ENCODE results near the gene SNRNP25.

Gene SNRNP25

GRCh38 chr16:61879-62281 lies 8.3 kb downstream of the SNRNP25 start:
- Histone ChIP-seq H3K4me3 (ENCODE audit: insufficient read depth, low read length, poor library complexity, severe bottlenecking) (no peak overlapping the region), H3K27ac (ENCODE audit: low read depth, low read length) (no peak overlapping the region), H3K9me3 (ENCODE audit: insufficient read depth, low read length) (no peaks in the 10 kb centered on the region), H3F3A (ENCODE audit: insufficient read depth) (no peaks in the 10 kb centered on the region), H3K4me2 (ENCODE audit: low read depth, low read length, poor library complexity, severe bottlenecking) (no peak overlapping the region), H4K20me1 (ENCODE audit: low read depth, low read length) (no peaks in the 10 kb centered on the region), H3K79me2 (ENCODE audit: insufficient read depth, low read length) (no peaks in the 10 kb centered on the region), H3K9ac (ENCODE audit: low read length) (no peak overlapping the region), H3K27me3 (ENCODE audit: low read length) (no peaks in the 10 kb centered on the region), H2AFZ (ENCODE audit: low read depth, low read length, severe bottlenecking) (no peak overlapping the region), H3K9me2 (replicated peaks; ENCODE audit: insufficient read depth, low read length) (no peaks in the 10 kb centered on the region), H3K36me3 (ENCODE audit: low read length) (no peaks in the 10 kb centered on the region)
- no peak for TF ChIP-seq EZH2phosphoT487 (conservative IDR thresholded peaks at IDR 0.05; ENCODE audit: low read length)
- TF ChIP-seq, protein P1, sequence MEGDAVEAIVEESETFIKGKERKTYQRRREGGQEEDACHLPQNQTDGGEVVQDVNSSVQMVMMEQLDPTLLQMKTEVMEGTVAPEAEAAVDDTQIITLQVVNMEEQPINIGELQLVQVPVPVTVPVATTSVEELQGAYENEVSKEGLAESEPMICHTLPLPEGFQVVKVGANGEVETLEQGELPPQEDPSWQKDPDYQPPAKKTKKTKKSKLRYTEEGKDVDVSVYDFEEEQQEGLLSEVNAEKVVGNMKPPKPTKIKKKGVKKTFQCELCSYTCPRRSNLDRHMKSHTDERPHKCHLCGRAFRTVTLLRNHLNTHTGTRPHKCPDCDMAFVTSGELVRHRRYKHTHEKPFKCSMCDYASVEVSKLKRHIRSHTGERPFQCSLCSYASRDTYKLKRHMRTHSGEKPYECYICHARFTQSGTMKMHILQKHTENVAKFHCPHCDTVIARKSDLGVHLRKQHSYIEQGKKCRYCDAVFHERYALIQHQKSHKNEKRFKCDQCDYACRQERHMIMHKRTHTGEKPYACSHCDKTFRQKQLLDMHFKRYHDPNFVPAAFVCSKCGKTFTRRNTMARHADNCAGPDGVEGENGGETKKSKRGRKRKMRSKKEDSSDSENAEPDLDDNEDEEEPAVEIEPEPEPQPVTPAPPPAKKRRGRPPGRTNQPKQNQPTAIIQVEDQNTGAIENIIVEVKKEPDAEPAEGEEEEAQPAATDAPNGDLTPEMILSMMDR (IDR thresholded peaks at IDR 0.05; ENCODE audit: insufficient read depth, low read length, poor library complexity, severe bottlenecking): no peak

DNA sequence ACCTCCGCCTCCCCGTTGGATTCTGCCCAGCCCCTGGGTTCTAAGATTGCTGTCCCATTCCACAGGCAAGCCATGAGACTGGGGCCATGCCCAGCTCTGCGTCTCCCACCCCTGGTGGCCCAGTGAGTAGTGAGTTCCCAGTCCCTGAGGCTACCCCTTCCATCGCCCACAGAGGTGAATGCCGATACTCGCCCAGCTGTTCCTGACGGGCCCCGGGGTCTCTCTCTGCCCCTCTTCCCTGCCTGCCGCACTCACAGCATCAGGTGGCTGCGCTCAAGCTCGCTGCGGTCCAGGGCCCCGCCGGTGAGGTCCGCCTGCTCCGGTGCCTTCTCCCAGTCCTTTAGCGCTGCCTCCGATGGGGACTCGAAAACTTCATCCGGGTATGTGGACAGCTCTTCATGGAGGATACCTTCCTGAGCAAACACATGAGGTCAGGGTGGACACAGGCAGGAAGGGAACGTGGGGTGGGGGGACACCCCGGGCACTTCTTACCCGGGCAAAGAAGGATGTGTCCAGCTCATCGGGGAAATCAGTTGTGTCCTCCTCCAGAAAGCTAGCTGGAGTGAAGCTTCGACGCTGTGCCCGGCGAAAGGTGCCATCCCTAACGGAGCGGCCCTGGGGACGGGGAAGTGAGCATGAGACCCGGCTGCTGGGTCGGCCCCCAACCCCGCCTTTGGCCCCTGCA lies 8.8 kb downstream of the SNRNP25 start:
- Histone ChIP-seq H3K27me3 (ENCODE audit: low read length) (no peaks in the 10 kb centered on the region), H3K9me2 (replicated peaks; ENCODE audit: insufficient read depth, low read length) (no peaks in the 10 kb centered on the region), H3F3A (ENCODE audit: insufficient read depth) (no peaks in the 10 kb centered on the region), H4K20me1 (ENCODE audit: low read depth, low read length) (no peaks in the 10 kb centered on the region), H2AFZ (ENCODE audit: low read depth, low read length, severe bottlenecking) (no peak overlapping the region), H3K27ac (ENCODE audit: low read depth, low read length) (no peak overlapping the region), H3K36me3 (ENCODE audit: low read length) (no peaks in the 10 kb centered on the region), H3K4me2 (ENCODE audit: low read depth, low read length, poor library complexity, severe bottlenecking) (no peak overlapping the region), H3K4me3 (ENCODE audit: insufficient read depth, low read length, poor library complexity, severe bottlenecking) (no peak overlapping the region), H3K79me2 (ENCODE audit: insufficient read depth, low read length) (no peaks in the 10 kb centered on the region), H3K9me3 (ENCODE audit: insufficient read depth, low read length) (no peaks in the 10 kb centered on the region), H3K9ac (ENCODE audit: low read length) (no peak overlapping the region)
- TF ChIP-seq, protein P1 (IDR thresholded peaks at IDR 0.05; ENCODE audit: insufficient read depth, low read length, poor library complexity, severe bottlenecking): no peak
- no peak for TF ChIP-seq EZH2phosphoT487 (conservative IDR thresholded peaks at IDR 0.05; ENCODE audit: low read length)

GRCh38 chr16:62968-63391 lies 9.4 kb downstream of the SNRNP25 start:
- Histone ChIP-seq H3K9me2 (replicated peaks; ENCODE audit: insufficient read depth, low read length) (no peaks in the 10 kb centered on the region), H3K36me3 (ENCODE audit: low read length) (no peaks in the 10 kb centered on the region), H3K27me3 (ENCODE audit: low read length) (no peaks in the 10 kb centered on the region)

More at GRCh38 chr16:62968-63391, 9.4 kb downstream of the SNRNP25 start:
- Histone ChIP-seq H3K27ac (ENCODE audit: low read depth, low read length) (no peak overlapping the region), H3F3A (ENCODE audit: insufficient read depth) (no peaks in the 10 kb centered on the region), H3K4me3 (ENCODE audit: insufficient read depth, low read length, poor library complexity, severe bottlenecking) (no peak overlapping the region), H3K79me2 (ENCODE audit: insufficient read depth, low read length) (no peaks in the 10 kb centered on the region), H3K4me2 (ENCODE audit: low read depth, low read length, poor library complexity, severe bottlenecking) (no peak overlapping the region), H3K9ac (ENCODE audit: low read length) (no peak overlapping the region), H3K9me3 (ENCODE audit: insufficient read depth, low read length) (no peaks in the 10 kb centered on the region), H2AFZ (ENCODE audit: low read depth, low read length, severe bottlenecking) (no peak overlapping the region), H4K20me1 (ENCODE audit: low read depth, low read length) (no peaks in the 10 kb centered on the region)
- no peak for TF ChIP-seq EZH2phosphoT487 (conservative IDR thresholded peaks at IDR 0.05; ENCODE audit: low read length)
- TF ChIP-seq, protein P1 (IDR thresholded peaks at IDR 0.05; ENCODE audit: insufficient read depth, low read length, poor library complexity, severe bottlenecking): no peak

Data from SU-DHL-6 (cell line).